ENCODE measurements around the gene TSPEAR. TPM values are rescaled to one million over a fixed set of nuclear protein-coding genes. Genes with fewer than 3 reads are reported as not detected.

The TSPEAR gene
- total RNA-seq, 1 experiment from 2014 or later, result not detected

- peaks cover 7% of the 10 kb centered on the region for H3K4me1 Mint-ChIP-seq (ENCODE audit: insufficient read depth, unreplicated experiment)
- ChIA-PET POLR2A (no interaction called here), CTCF (interaction anchor here (0.6 to 5.1 kb wide), 6 partner anchors 10 to 229 kb away, joined by 3 to 60 read pairs (median 5); no protein-coding TSS in a partner anchor)
- no peak for DNase-seq (ENCODE audit: unreplicated experiment)
- TF ChIP-seq CTCF (IDR thresholded peaks at IDR 0.05; ENCODE audit: unreplicated experiment), result no peak
- no peaks in the 10 kb centered on the region for H3K36me3 Mint-ChIP-seq (ENCODE audit: insufficient read depth, unreplicated experiment)
- no TSS peak for BruUV-seq (replicated peaks)
- H3K27me3 Mint-ChIP-seq (ENCODE audit: insufficient read depth, unreplicated experiment), result no peaks in the 10 kb centered on the region
- no peaks in the 10 kb centered on the region for H3K9me3 Mint-ChIP-seq (ENCODE audit: unreplicated experiment)
- H3K27ac Mint-ChIP-seq (ENCODE audit: low read depth, unreplicated experiment), result no peak overlapping the region
- no peak overlapping the region for H3K4me3 Mint-ChIP-seq (ENCODE audit: unreplicated experiment)
- intact Hi-C loops (cut with micrococcal nuclease), result no loop called here
These were observed 27.9 kb upstream of the TSPEAR start for GRCh38 chr21:44739316-44739715.

GRCh38 chr21:44738621-44739020, 27.2 kb upstream of the TSPEAR start:
- H3K4me3 Mint-ChIP-seq (ENCODE audit: unreplicated experiment), result no peak overlapping the region
- intact Hi-C loops (cut with micrococcal nuclease), result no loop called here
- H3K4me1 Mint-ChIP-seq (ENCODE audit: insufficient read depth, unreplicated experiment), result peaks cover 7% of the 10 kb centered on the region
- DNase-seq (ENCODE audit: unreplicated experiment), result no peak
- no TSS peak for BruUV-seq (replicated peaks)
- H3K27me3 Mint-ChIP-seq (ENCODE audit: insufficient read depth, unreplicated experiment), result no peaks in the 10 kb centered on the region
- H3K27ac Mint-ChIP-seq (ENCODE audit: low read depth, unreplicated experiment), result no peak overlapping the region
- TF ChIP-seq CTCF (IDR thresholded peaks at IDR 0.05; ENCODE audit: unreplicated experiment), result no peak
- ChIA-PET POLR2A (no interaction called here), CTCF (interaction anchor here (0.9 to 5.1 kb wide), 3 partner anchors 27 to 228 kb away, joined by 4 to 60 read pairs (median 6); no protein-coding TSS in a partner anchor)
- H3K36me3 Mint-ChIP-seq (ENCODE audit: insufficient read depth, unreplicated experiment), result no peaks in the 10 kb centered on the region
- no peaks in the 10 kb centered on the region for H3K9me3 Mint-ChIP-seq (ENCODE audit: unreplicated experiment)

- no peaks in the 10 kb centered on the region for H3K27me3 Mint-ChIP-seq (ENCODE audit: insufficient read depth, unreplicated experiment)
- POLR2A ChIA-PET, result no interaction called here
- TF ChIP-seq CTCF (IDR thresholded peaks at IDR 0.05; ENCODE audit: unreplicated experiment), result no peak
- CTCF ChIA-PET, result interaction anchor here (1.5 to 5.1 kb wide), 2 partner anchors 28 to 227 kb away, joined by 6 to 60 read pairs; no protein-coding TSS in a partner anchor
- H3K9me3 Mint-ChIP-seq (ENCODE audit: unreplicated experiment), result no peaks in the 10 kb centered on the region
- peaks cover 7% of the 10 kb centered on the region for H3K4me1 Mint-ChIP-seq (ENCODE audit: insufficient read depth, unreplicated experiment)
- DNase-seq (ENCODE audit: unreplicated experiment), result no peak
- no peaks in the 10 kb centered on the region for H3K36me3 Mint-ChIP-seq (ENCODE audit: insufficient read depth, unreplicated experiment)
- no TSS peak for BruUV-seq (replicated peaks)
- H3K27ac Mint-ChIP-seq (ENCODE audit: low read depth, unreplicated experiment), result no peak overlapping the region
- H3K4me3 Mint-ChIP-seq (ENCODE audit: unreplicated experiment), result no peak overlapping the region
- intact Hi-C loops (cut with micrococcal nuclease), result no loop called here
These were observed 26.5 kb upstream of the TSPEAR start for GRCh38 chr21:44737706-44738354.

- TF ChIP-seq CTCF (IDR thresholded peaks at IDR 0.05; ENCODE audit: unreplicated experiment), result no peak
- H3K4me3 Mint-ChIP-seq (ENCODE audit: unreplicated experiment), result no peak overlapping the region
- no peaks in the 10 kb centered on the region for H3K9me3 Mint-ChIP-seq (ENCODE audit: unreplicated experiment)
- intact Hi-C loops (cut with micrococcal nuclease), result no loop called here
- peaks cover 12% of the 10 kb centered on the region for H3K27me3 Mint-ChIP-seq (ENCODE audit: insufficient read depth, unreplicated experiment)
- ChIA-PET POLR2A (no interaction called here), CTCF (no interaction called here)
- no TSS peak for BruUV-seq (replicated peaks)
- H3K36me3 Mint-ChIP-seq (ENCODE audit: insufficient read depth, unreplicated experiment), result no peaks in the 10 kb centered on the region
- H3K4me1 Mint-ChIP-seq (ENCODE audit: insufficient read depth, unreplicated experiment), result peaks cover 7% of the 10 kb centered on the region
- peak; percentile 97 for DNase-seq (ENCODE audit: unreplicated experiment)
- H3K27ac Mint-ChIP-seq (ENCODE audit: low read depth, unreplicated experiment), result no peak overlapping the region
These were observed 25.1 kb upstream of the TSPEAR start for GRCh38 chr21:44736291-44737004.
